ES-I3 (cell line): Measurements from ENCODE around the gene TAF1B.

ENCODE experiments used
- H3K36me3 ChIP-seq: 2 replicates; pipeline ENCODE4 v1.6.1; 2013; ENCODE audit warnings: mild to moderate bottlenecking, low read length, control low read depth, moderate library complexity; ENCODE audit not compliant: insufficient read depth
- H3K4me1 ChIP-seq: 2 replicates; pipeline ENCODE4 v1.6.1; 2013; ENCODE audit warnings: mild to moderate bottlenecking, control low read depth, low read length; ENCODE audit not compliant: insufficient read depth
- H3K9ac ChIP-seq: 2 replicates; pipeline ENCODE4 v1.6.1; 2013; ENCODE audit warnings: low read depth, mild to moderate bottlenecking, low read length, moderate library complexity
- H3K9me3 ChIP-seq: 2 replicates; pipeline ENCODE4 v1.6.1; 2013; ENCODE audit warnings: mild to moderate bottlenecking, low read length, moderate library complexity; ENCODE audit not compliant: control insufficient read depth, insufficient read depth

Gene TAF1B

GRCh38 chr2:9971105-9971818 lies 128.0 kb downstream of the TAF1B start:
- H3K9ac ChIP-seq: no peak overlapping the region
- 0 out of 2 replicates have a peak, but pooled peaks cover 8% of the 10 kb centered on the region for H3K4me1 ChIP-seq
- H3K9me3 ChIP-seq: no peaks in the 10 kb centered on the region
- H3K36me3 ChIP-seq: no peaks in the 10 kb centered on the region

- Histone ChIP-seq H3K9me3 (no peaks in the 10 kb centered on the region), H3K4me1 (0 out of 2 replicates have a peak, but pooled peaks cover 8% of the 10 kb centered on the region), H3K9ac (no peak overlapping the region), H3K36me3 (no peaks in the 10 kb centered on the region)
Observed at GRCh38 chr2:9971890-9972289, 128.6 kb downstream of the TAF1B start.

GRCh38 chr2:9972621-9973479 lies 129.6 kb downstream of the TAF1B start:
- H3K9me3 ChIP-seq: no peaks in the 10 kb centered on the region
- 0 out of 2 replicates have a peak, but pooled peaks cover 8% of the 10 kb centered on the region for H3K4me1 ChIP-seq
- no peak overlapping the region for H3K9ac ChIP-seq
- H3K36me3 ChIP-seq: no peaks in the 10 kb centered on the region

- Histone ChIP-seq H3K9me3 (no peaks in the 10 kb centered on the region), H3K36me3 (no peaks in the 10 kb centered on the region), H3K9ac (no peak overlapping the region), H3K4me1 (0 out of 2 replicates have a peak, but pooled peaks cover 8% of the 10 kb centered on the region)
Observed at GRCh38 chr2:9973690-9974089, 130.4 kb downstream of the TAF1B start.

GRCh38 chr2:9974343-9974742 lies 131.1 kb downstream of the TAF1B start:
- H3K4me1 ChIP-seq: 0 out of 2 replicates have a peak, but pooled peaks cover 8% of the 10 kb centered on the region
- no peak overlapping the region for H3K9ac ChIP-seq
- H3K36me3 ChIP-seq: no peaks in the 10 kb centered on the region
- no peaks in the 10 kb centered on the region for H3K9me3 ChIP-seq

- H3K4me1 ChIP-seq: 0 out of 2 replicates have a peak, but pooled peaks cover 8% of the 10 kb centered on the region
- H3K9me3 ChIP-seq: no peaks in the 10 kb centered on the region
- no peaks in the 10 kb centered on the region for H3K36me3 ChIP-seq
- H3K9ac ChIP-seq: no peak overlapping the region
Observed at GRCh38 chr2:9975328-9975727, 132.1 kb downstream of the TAF1B start.

- Histone ChIP-seq H3K36me3 (no peaks in the 10 kb centered on the region), H3K9ac (no peak overlapping the region)
Observed at GRCh38 chr2:9975805-9976447, 132.7 kb downstream of the TAF1B start.

GRCh38 chr2:9979977-9980376 lies 136.7 kb downstream of the TAF1B start:
- Histone ChIP-seq H3K9me3 (no peaks in the 10 kb centered on the region), H3K4me1 (no peaks in the 10 kb centered on the region), H3K9ac (no peak overlapping the region), H3K36me3 (no peaks in the 10 kb centered on the region)

More at GRCh38 chr2:9975805-9976447, 132.7 kb downstream of the TAF1B start:
- Histone ChIP-seq H3K4me1 (0 out of 2 replicates have a peak, but pooled peaks cover 8% of the 10 kb centered on the region), H3K9me3 (no peaks in the 10 kb centered on the region)

GRCh38 chr2:9980520-9980919 lies 137.2 kb downstream of the TAF1B start:
- Histone ChIP-seq H3K4me1 (no peaks in the 10 kb centered on the region), H3K36me3 (no peaks in the 10 kb centered on the region), H3K9me3 (no peaks in the 10 kb centered on the region), H3K9ac (no peak overlapping the region)

GRCh38 chr2:9981655-9982054 lies 138.4 kb downstream of the TAF1B start:
- Histone ChIP-seq H3K4me1 (no peaks in the 10 kb centered on the region), H3K9me3 (no peaks in the 10 kb centered on the region), H3K9ac (no peak overlapping the region), H3K36me3 (no peaks in the 10 kb centered on the region)

- Histone ChIP-seq H3K36me3 (no peaks in the 10 kb centered on the region), H3K9ac (no peak overlapping the region), H3K4me1 (no peaks in the 10 kb centered on the region), H3K9me3 (no peaks in the 10 kb centered on the region)
Observed at GRCh38 chr2:9982248-9982647, 139.0 kb downstream of the TAF1B start.

- Histone ChIP-seq H3K36me3 (no peaks in the 10 kb centered on the region), H3K4me1 (no peaks in the 10 kb centered on the region), H3K9ac (no peak overlapping the region), H3K9me3 (no peaks in the 10 kb centered on the region)
Observed at GRCh38 chr2:9982891-9983290, 139.6 kb downstream of the TAF1B start.

- H3K9me3 ChIP-seq: no peaks in the 10 kb centered on the region
- no peaks in the 10 kb centered on the region for H3K36me3 ChIP-seq
- no peak overlapping the region for H3K9ac ChIP-seq
- H3K4me1 ChIP-seq: no peaks in the 10 kb centered on the region
Observed at GRCh38 chr2:9983401-9984216, 140.3 kb downstream of the TAF1B start.
